Astrocyte of the cerebellum (primary cell): ENCODE data around the gene GABARAP.

ENCODE experiments used
- DNase-seq: peaks from one replicate; pipeline ENCODE4 v3.0.0-alpha.2; 2011; ENCODE audit warnings: low read depth
- H3K4me3 ChIP-seq: 2 replicates; pipeline ENCODE4 v1.5.1; 2011; ENCODE audit warnings: mild to moderate bottlenecking, low read depth, low read length, moderate library complexity
- in situ Hi-C: cut with HindIII; loops from 2 replicates; pipeline ENCODE4 v1.10.0; 2017; ENCODE audit warnings: low sequenced_read_pairs
- TF ChIP-seq, protein P1 (sequence below): IDR thresholded peaks from 2 replicates; pipeline ENCODE4 v1.5.1; 2012; ENCODE audit warnings: low read length, low read depth, moderate library complexity, mild to moderate bottlenecking; ENCODE audit errors: missing control alignments

GABARAP gene

DNA sequence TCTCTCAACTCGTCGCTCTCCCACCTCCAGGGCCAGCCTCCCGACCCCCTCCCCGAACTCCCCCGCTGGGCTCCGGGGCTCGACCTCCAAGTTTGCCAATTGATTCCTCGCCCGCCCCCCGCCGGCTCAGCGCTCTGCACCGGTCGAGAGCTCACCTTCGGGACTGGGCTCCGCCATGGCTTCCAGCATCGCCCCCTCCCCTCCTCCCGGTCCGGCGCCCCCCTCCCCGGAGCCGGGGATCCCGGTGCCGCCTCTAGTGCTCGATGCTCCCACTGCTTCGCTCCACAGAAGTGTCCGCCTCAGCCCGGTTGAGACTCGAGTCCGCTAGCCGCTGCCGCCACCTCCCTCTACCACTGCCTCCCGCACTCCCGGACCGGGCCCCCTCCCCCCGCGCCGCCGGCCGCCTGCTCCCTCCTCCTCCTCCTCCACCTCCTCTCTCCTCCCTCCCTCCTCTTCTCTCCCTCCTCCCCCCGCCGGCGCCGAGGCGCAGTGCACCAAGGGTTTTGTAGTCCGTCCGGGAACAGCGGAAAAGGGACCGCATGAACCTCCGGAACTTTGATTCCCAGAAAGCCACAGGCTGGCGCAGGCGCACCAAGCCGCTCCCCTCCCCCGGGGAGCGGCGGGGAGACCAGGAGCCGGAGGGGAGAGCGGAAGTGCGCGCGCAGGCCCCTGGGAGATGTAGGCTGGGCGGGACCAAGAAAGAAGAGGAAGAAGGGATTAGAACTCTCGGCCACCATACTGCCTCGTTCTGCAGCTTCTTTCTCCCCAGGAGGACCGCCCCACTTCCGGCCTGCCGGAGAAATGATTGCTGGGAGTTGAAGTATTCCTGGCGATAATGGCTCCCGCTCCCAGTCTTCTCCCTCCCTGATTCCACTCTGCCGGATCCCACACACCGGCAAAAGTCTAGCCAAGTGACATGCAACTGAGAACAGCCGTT, 2.9 kb downstream of the GABARAP start, which contains the start of gene PHF23:
Gene PHF23, minus strand, starts transcription at position 367 of the 937 bp plus-strand sequence. Its CDS starts 178 bp downstream, at position 189.
- in situ Hi-C loops, result no loop called here
- DNase-seq, result peak; percentile 98
- TF ChIP-seq, protein P1, sequence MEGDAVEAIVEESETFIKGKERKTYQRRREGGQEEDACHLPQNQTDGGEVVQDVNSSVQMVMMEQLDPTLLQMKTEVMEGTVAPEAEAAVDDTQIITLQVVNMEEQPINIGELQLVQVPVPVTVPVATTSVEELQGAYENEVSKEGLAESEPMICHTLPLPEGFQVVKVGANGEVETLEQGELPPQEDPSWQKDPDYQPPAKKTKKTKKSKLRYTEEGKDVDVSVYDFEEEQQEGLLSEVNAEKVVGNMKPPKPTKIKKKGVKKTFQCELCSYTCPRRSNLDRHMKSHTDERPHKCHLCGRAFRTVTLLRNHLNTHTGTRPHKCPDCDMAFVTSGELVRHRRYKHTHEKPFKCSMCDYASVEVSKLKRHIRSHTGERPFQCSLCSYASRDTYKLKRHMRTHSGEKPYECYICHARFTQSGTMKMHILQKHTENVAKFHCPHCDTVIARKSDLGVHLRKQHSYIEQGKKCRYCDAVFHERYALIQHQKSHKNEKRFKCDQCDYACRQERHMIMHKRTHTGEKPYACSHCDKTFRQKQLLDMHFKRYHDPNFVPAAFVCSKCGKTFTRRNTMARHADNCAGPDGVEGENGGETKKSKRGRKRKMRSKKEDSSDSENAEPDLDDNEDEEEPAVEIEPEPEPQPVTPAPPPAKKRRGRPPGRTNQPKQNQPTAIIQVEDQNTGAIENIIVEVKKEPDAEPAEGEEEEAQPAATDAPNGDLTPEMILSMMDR, result no peak
- peak within 1 kb of the TSS; percentile 99 for H3K4me3 ChIP-seq

DNA sequence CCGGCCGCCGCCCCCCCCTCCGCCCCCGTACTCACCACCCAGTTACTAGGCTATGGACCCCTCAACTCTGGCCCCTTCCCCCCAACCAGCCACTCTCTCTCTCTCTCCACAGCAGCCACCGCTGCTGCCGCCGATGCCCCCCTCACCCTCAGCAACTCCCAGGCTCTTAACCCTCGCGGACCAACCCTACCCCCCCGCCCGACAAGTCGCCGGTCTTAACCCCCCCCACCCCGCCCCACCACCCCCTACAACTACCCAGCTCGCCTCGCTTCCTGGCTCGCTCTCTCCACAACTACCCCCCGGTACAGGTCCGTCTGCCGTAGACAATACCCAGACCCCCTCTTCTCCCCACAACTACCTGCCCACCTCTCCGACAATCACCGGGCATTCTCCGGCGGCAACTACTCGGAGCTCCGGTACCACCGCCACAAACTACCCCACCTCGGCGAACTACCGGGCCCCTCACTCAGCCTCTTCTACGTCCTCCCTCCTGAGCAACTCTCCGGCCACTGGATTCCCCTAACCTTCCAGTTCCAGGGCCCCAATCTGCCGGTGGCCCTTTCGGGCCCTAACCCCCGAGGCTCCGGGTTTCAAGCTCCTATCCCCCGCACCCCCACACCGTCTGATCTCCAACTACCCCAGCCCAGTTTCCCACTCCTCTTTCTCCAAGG, 3.7 kb downstream of the GABARAP start:
- in situ Hi-C loops, result no loop called here
- TF ChIP-seq, protein P1, result no peak
- H3K4me3 ChIP-seq, result peak overlapping the region; percentile 99
- no peak for DNase-seq

DNA sequence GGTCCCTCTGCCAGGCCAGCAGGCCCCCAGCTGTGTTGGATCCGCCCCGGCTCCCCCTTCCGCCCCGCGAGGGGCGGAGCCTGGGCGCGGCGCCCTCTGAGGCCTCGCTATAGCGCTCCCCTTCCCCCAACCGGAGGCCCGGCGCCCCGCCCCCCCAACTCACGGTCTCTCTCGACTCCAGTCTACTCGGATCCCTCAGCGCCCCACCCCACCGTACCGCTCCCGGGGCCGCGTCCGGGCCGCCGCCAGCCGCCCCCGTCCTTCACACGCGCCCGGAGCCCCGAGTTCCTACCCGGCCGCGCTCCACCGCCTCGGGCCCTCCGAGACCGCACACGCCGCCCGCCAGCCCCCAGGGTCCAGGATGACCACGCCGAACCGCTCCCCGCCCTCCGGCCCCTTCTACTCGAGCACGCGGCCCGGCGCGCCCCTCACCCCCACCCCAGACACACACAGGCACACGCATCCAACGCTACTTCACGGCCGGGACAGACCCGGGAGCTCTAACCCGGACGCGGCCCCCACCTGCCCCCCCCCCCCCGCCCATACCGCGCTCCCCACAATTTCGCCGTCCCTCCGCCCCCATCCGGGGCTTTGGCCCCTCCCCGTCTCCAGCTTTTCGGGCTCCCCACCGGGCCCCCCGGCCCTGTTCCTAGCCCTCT, 4.4 kb downstream of the GABARAP start:
- DNase-seq, result no peak
- TF ChIP-seq, protein P1, result no peak
- in situ Hi-C loops, result no loop called here

DNA sequence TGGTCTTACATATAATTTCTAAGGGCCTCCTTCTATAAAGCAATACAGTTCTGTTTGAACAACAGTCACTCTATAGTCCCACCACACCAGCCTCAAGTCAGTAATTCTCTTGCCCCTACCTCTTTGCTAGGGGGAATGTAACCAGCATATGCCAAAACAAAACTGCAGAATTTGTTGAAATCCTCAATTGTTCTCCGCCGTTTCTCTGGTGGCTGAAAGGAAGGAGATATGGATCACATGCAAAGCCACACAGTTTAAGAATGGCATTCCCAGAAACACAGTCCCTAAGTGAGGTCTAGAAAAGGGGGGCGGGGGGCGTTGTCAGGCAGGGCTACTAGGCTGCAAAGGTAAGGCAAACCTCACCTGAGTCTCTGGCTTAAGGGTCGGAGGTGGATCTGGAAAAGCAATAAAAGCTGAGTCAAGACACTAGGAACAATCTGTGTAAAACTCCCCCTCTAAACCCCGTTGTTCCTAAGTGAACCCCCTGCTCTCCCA, 4.9 kb downstream of the GABARAP start:
- H3K4me3 ChIP-seq, result peak overlapping the region; percentile 99
- in situ Hi-C loops, result no loop called here
- TF ChIP-seq, protein P1, result no peak
- no peak for DNase-seq

More for the DNA sequence above, 4.4 kb downstream of the GABARAP start:
- peak overlapping the region; percentile 99 for H3K4me3 ChIP-seq

DNA sequence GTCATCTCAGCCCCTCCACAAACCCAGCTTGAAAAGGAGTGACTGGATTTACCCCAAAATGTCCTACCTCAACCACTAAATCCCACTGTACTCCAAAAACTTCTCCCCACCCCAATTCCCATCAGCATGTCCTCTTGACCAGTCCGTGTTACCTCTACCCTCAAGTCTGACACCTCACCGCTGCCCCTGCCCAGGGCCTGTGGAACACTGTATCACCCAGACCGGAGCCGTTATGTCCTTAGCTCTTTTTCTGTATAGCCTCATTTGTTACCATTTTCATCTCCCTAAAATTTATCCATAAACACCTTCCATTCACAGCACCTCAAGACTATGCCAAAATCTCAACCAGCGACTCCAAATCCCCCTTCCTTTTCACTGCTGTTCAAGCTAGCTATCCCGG, 5.4 kb downstream of the GABARAP start:
- DNase-seq, result no peak
- H3K4me3 ChIP-seq, result peak overlapping the region; percentile 99
- in situ Hi-C loops, result no loop called here
- TF ChIP-seq, protein P1, result no peak
